Thyroid gland (tissue), 4 donors: Measurements from ENCODE around the gene RDH8.

Experiments
- CTCF ChIP-seq, 6 experiments: fragments of 200-600 bp in 3 of 6; fragments of 450-650 bp in 3 of 6; sonication (generic) in 3 of 6; IDR thresholded peaks; one replicate each; pipeline ENCODE4 v1.5.1; 2016 to 2019; ENCODE audit warnings: antibody characterized with exemption in 6 of 6, mild to moderate bottlenecking in 2 of 6, inconsistent platforms in 1 of 6, moderate library complexity in 1 of 6
- POLR2A ChIP-seq, 2 donors: fragments of 450-650 bp; IDR thresholded peaks; one replicate each; pipeline ENCODE4 v1.6.1; 2017; ENCODE audit warnings: antibody characterized with exemption in 2 of 2, mild to moderate bottlenecking in 2 of 2, moderate library complexity in 1 of 2

- TF ChIP-seq CTCF (IDR thresholded peaks at IDR 0.05) (no peak), POLR2A (IDR thresholded peaks at IDR 0.05) (no peak)
Measured at GRCh38 chr19:10043286-10043927, 30.1 kb downstream of the RDH8 start.
